Endothelial cell (in vitro differentiated cells): ENCODE measurements around the gene AFDN. TPM values are rescaled to one million over a fixed set of nuclear protein-coding genes. Genes with fewer than 3 reads are reported as not detected.

Experiments
- DNase-seq: peaks from one replicate; pipeline ENCODE4 v3.0.0; 2021; ENCODE audit warnings: low spot score
- H3K27ac Mint-ChIP-seq: one replicate; pipeline ENCODE4 v1.8.0; 2021; ENCODE audit warnings: mixed read lengths, inconsistent platforms; ENCODE audit not compliant: unreplicated experiment
- H3K27me3 Mint-ChIP-seq: one replicate; pipeline ENCODE4 v1.8.0; 2021; ENCODE audit warnings: mild to moderate bottlenecking, moderate library complexity, mixed read lengths, inconsistent platforms; ENCODE audit not compliant: unreplicated experiment
- H3K36me3 Mint-ChIP-seq: one replicate; pipeline ENCODE4 v1.8.0; 2021; ENCODE audit warnings: mild to moderate bottlenecking, low read depth, mixed read lengths, inconsistent platforms; ENCODE audit not compliant: unreplicated experiment
- H3K4me1 Mint-ChIP-seq: one replicate; pipeline ENCODE4 v1.8.0; 2021; ENCODE audit warnings: mild to moderate bottlenecking, mixed read lengths, inconsistent platforms; ENCODE audit not compliant: unreplicated experiment
- H3K4me3 Mint-ChIP-seq: one replicate; pipeline ENCODE4 v1.8.0; 2021; ENCODE audit warnings: mild to moderate bottlenecking, mixed read lengths, inconsistent platforms; ENCODE audit not compliant: unreplicated experiment
- H3K9me3 Mint-ChIP-seq: one replicate; pipeline ENCODE4 v1.8.0; 2021; ENCODE audit warnings: mixed read lengths, inconsistent platforms; ENCODE audit not compliant: unreplicated experiment
- CTCF ChIP-seq: fragments of 200-600 bp; sonication (generic); IDR thresholded peaks from one replicate; pipeline ENCODE4 v1.5.0; 2021; ENCODE audit warnings: antibody characterized with exemption; ENCODE audit not compliant: unreplicated experiment
- total RNA-seq: library from RNA; stranded (reverse); fragmentation: NEBNext Ultra II Directional; extraction: Animal tissue kit (Norgen Biotek cat#: 25700); gene quantifications from one replicate; pipeline ENCODE4 v1.2.1, GENCODE V29; 2021; ENCODE audit not compliant: unreplicated experiment

The AFDN gene
- total RNA-seq, 1 donor from 2014 or later: 306 TPM

GRCh38 chr6:168009331-168009730, 182.6 kb downstream of the AFDN start:
- Mint-ChIP-seq H3K4me1 (no peaks in the 10 kb centered on the region), H3K36me3 (peaks cover 9% of the 10 kb centered on the region), H3K27me3 (peaks cover 2% of the 10 kb centered on the region), H3K27ac (no peak overlapping the region), H3K4me3 (no peak overlapping the region), H3K9me3 (no peaks in the 10 kb centered on the region)
- no peak for DNase-seq
- TF ChIP-seq CTCF: no peak

- no peak overlapping the region for H3K4me3 Mint-ChIP-seq
- no peak for TF ChIP-seq CTCF
Observed at GRCh38 chr6:168011291-168011690, 184.6 kb downstream of the AFDN start.

GRCh38 chr6:168012431-168013249, 185.9 kb downstream of the AFDN start:
- Mint-ChIP-seq H3K9me3 (no peaks in the 10 kb centered on the region), H3K36me3 (no peaks in the 10 kb centered on the region), H3K27me3 (peaks cover 1% of the 10 kb centered on the region), H3K27ac (no peak overlapping the region), H3K4me1 (no peaks in the 10 kb centered on the region), H3K4me3 (no peak overlapping the region)
- no peak for DNase-seq
- TF ChIP-seq CTCF: no peak

More at GRCh38 chr6:168011291-168011690, 184.6 kb downstream of the AFDN start:
- H3K27me3 Mint-ChIP-seq: no peaks in the 10 kb centered on the region
- no peaks in the 10 kb centered on the region for H3K36me3 Mint-ChIP-seq
- no peak for DNase-seq
- no peaks in the 10 kb centered on the region for H3K4me1 Mint-ChIP-seq
- no peaks in the 10 kb centered on the region for H3K9me3 Mint-ChIP-seq
- H3K27ac Mint-ChIP-seq: no peak overlapping the region

- H3K27me3 Mint-ChIP-seq: peaks cover 1% of the 10 kb centered on the region
- DNase-seq: no peak
- no peaks in the 10 kb centered on the region for H3K4me1 Mint-ChIP-seq
- TF ChIP-seq CTCF: no peak
- no peak overlapping the region for H3K27ac Mint-ChIP-seq
- H3K36me3 Mint-ChIP-seq: no peaks in the 10 kb centered on the region
- H3K9me3 Mint-ChIP-seq: no peaks in the 10 kb centered on the region
- H3K4me3 Mint-ChIP-seq: no peak overlapping the region
Observed at GRCh38 chr6:168013250-168013915, 186.7 kb downstream of the AFDN start.

- Mint-ChIP-seq H3K9me3 (no peaks in the 10 kb centered on the region), H3K27me3 (peaks cover 2% of the 10 kb centered on the region), H3K4me3 (no peak overlapping the region), H3K4me1 (no peaks in the 10 kb centered on the region), H3K27ac (no peak overlapping the region), H3K36me3 (no peaks in the 10 kb centered on the region)
- TF ChIP-seq CTCF: no peak
- no peak for DNase-seq
Observed at GRCh38 chr6:168014428-168014827, 187.7 kb downstream of the AFDN start.
